T47D (cell line): ENCODE data around the gene TNNC2.
"Not testable (repeated sequence)": the region's sequence is repeated elsewhere in the genome, so short reads cannot be mapped to it uniquely, and the experiment has no call there.

Source experiments
- DNase-seq, 2 experiments: peaks; one replicate each; pipeline versions ENCODE4 v3.0.0 to v3.0.0-alpha.2; 2011 to 2012; ENCODE audit warnings: low read depth in 1 of 2, low spot score in 1 of 2
- JUND ChIP-seq: IDR thresholded peaks from 2 replicates; pipeline ENCODE4 v1.6.1; 2012; ENCODE audit warnings: low read depth
- in situ Hi-C: cut with HindIII; loops from 2 replicates; pipeline ENCODE4 v1.10.0; 2016; ENCODE audit warnings: low sequenced_read_pairs, low pct_unique_long_range_greater_than_20kb

The TNNC2 gene

DNA sequence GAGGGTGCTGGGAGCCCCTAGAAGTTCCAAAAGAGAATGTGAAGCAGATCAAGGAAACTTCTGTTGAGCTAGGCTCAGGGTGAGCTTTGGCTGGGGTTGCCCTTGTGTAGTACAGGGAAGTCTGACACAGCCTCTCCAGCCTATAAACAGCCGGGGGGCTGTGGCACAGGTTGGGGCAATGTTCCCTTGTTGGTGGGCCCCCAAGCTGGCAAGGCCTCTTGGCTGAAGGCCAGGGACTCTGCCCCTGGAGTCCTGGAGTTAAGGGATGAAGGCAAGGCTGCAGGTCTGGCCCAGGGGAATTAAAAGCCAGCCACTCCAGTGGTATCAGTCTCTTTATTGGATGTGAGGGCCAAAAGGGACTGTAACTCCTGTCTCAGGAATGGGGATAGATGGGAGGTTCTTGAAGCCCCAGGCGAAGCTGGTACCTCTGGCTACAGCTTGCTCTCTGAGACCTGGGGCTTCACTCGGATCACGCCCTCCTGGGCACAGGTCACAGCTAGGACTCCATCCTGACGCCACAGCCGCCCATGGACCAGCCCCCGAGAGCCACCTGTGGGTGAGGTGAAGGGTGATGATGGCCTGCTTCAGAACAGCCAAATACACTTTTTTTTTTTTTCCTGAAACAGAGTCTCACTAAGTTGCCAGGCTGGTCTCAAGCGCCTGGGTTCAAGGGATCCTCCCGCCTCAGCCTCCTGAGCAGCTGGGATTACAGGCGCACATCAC is 14.5 kb upstream of the TNNC2 start:
- DNase-seq: no peak
- in situ Hi-C loops: no loop called here
- TF ChIP-seq JUND: no peak

DNA sequence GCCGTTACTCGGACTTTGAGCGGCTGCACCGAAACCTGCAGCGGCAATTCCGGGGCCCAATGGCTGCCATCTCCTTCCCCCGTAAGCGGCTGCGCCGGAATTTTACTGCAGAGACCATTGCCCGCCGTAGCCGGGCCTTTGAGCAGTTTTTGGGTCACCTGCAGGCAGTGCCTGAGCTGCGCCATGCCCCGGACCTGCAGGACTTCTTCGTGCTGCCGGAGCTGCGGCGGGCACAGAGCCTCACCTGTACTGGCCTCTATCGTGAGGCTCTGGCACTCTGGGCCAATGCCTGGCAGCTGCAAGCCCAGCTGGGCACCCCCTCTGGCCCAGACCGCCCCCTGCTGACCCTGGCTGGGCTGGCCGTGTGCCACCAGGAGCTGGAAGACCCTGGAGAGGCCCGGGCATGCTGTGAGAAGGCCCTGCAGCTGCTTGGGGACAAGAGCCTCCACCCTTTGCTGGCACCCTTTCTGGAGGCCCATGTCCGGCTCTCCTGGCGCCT is 13.6 kb upstream of the TNNC2 start:
- in situ Hi-C loops: no loop called here
- no peak for TF ChIP-seq JUND
- DNase-seq: no peak

DNA sequence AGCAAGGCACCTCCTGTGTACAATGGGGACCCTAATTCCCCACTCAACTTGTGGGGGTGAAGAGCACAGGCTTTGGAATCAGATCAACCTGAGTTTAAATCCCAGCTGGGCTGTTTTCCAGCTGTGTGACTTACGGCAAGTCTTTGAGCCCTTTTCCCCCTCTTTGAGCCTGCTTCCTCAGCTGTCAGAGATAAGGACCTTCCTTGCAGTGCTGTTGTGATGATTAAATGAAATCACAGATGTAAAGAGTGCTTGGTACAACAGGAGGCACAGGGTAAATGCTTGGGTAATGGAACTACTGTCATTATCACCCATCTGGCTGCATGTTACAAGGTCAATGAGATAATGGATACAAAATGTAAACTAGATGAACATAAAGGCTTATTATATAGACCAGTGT is 9.7 kb upstream of the TNNC2 start:
- in situ Hi-C loops: no loop called here
- no peak for TF ChIP-seq JUND
- no peak for DNase-seq

DNA sequence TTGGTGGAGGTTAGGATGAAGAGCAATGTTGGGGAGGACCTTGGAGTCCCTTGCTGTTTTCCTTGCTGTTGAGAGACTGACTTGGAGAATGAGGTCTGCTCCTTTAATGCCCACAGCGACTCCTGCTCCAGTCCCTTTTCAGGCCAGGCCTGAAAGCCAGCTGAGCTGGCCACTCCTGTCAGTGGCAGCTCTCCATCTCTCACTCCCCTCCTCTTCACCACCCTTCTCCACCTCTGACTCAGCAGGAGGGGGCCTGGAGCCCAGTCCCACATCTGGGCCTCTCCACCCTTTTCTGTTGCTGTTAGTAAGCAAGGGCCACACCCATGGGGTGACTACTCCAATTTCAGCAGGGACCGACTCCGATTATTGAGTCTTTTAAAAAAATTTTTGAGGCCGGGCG is 8.7 kb upstream of the TNNC2 start:
- no peak for DNase-seq
- TF ChIP-seq JUND: no peak

DNA sequence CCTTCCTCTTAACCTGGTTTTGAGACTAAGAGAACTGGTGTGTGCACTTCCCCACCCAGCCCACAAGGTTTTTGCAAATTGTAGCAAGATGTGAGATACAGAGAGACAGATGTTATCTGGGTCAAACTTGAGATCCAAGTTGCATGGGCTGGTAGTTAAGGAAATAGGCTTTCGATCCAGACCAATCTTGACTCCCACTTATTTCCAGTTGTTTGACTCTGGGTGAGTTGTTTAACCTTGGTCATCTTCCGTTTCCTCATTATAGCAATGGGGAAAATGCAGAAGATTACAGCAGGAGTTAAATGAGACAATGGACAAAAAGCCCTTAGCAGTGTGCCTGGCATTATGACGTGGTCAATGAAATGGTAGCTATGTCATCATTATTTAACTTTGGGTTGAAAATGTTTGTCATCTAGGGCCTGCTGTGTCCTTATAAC is 8.2 kb upstream of the TNNC2 start:
- no peak for DNase-seq
- in situ Hi-C loops: no loop called here
- TF ChIP-seq JUND: no peak

More for the DNA sequence above, 8.7 kb upstream of the TNNC2 start:
- in situ Hi-C loops: no loop called here

DNA sequence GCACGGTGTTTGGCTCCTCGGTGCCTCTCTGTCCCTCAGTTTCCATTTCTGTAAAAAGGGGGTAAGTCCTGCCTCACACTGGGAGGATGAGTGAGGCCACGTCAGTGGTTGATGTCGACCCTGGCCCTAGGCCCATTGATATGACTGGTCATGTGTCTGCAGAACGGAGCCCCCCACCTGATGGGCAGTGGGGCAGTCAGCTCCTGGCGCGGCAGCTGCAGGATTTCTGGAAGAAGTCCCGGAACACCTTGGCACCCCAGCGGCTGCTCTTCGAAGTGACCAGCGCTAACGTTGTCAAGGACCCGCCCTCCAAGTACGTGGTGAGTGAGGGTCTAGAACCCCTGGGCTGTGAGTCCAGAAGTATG is 7.7 kb upstream of the TNNC2 start:
- DNase-seq: no peak
- TF ChIP-seq JUND: no peak
- in situ Hi-C loops: no loop called here

DNA sequence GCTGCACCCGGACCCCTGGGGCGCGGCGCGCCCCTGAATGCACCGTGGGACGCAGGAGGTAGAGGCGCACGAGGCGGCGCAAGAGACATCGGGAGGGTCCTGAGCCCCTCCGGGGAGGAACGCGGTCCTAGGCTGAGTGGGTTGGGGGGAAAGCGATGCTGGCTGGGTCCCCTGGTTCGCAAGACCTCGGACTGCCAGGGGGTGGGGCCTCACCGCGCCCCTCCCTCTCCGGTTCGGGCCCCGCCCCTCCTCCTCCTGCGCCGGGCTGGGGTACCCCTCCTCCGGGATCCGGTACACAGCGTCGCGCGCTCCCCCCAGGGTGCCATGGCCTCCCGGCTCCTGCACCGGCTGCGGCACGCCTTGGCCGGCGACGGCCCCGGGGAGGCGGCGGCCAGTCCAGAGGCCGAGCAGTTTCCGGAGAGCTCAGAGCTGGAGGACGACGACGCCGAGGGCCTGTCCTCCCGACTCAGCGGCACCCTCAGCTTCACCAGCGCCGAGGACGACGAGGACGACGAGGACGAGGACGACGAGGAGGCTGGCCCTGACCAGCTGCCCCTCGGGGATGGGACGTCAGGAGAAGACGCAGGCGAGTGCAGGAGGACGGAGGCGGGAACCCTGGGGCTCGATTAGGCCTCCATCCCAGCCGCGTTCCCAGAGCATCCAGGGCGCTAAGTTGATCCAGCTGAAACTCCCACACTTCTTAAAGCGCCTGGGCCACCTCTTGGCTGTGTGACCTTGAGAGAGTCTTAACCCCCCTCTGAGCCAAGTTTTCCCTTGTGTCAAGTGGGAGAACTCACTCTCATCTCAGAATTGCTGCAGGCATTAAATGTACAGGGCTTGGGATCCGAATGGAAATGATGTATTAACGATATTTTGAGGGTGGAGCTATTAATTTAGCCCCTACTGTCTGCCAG is 7.0 kb upstream of the TNNC2 start:
- in situ Hi-C loops: no loop called here
- TF ChIP-seq JUND: no peak
- DNase-seq: peak; percentile 80 to 85

DNA sequence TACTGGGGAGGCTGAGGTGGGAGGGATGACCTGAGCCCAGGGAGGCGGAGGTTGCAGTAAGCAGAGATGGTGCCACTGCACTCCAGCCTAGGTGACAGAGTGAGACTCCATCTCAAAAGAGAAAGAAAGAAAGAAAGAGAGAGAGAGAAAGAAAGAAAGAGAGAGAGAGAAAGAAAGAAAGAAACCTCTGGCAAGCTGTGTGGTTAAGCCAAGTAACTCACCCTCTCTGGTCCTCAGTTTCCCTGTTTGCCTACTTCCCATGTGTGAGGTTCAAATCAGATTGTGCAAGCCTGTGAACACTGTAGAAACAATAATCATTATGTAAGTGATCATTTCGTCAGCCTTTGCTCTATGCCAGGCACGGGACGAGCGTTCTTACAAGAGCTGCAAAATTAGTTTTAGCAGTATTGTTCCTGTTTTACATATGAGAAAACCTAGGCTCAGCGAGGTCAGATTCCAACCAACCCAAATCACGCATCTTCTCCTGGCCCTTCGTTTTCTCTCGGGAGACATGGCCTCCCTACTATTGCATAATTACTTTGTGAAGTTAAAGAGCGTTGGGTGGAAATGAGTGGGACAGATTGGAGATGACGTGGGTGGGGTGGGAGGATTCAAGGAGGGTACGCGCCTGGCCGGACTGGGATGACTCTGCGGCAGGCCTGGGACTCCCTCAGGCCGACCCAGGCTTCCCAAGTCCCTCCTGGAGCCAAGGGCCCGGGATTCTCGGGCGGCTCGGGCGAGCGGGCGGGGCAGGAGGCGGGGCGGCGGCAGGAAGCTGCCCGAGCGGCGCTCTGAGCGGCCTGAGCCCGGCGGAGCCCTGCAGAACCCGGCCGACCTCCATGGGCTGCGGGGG is 6.1 kb upstream of the TNNC2 start, which contains the start of gene SNX21:
Gene SNX21, plus strand, starts transcription at position 770 of the 853 bp plus-strand sequence. CDS start 121 bp downstream, outside the sequence.
- DNase-seq: peak; percentile 77 to 89
- no peak for TF ChIP-seq JUND
- in situ Hi-C loops: no loop called here

DNA sequence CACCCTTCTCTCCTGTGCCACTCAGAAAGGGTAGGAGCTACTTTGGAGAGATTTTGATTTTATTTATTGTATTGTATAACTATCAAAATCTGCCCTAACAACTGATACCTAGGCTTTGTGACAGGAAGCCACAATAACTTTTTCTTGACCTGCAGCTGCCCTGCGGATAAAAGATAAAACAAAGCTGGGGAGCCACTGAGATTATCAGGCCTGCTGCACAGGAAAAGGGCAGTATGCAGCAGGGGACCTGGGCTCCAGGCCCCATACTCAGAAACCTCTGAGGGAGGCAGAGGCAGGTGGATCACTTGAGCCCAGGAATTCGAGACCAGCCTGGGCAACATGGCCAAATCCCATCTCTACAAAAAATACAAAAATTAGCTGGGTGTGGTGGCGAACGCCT is 5.5 kb upstream of the TNNC2 start:
- TF ChIP-seq JUND: no peak
- no peak for DNase-seq
- in situ Hi-C loops: no loop called here

DNA sequence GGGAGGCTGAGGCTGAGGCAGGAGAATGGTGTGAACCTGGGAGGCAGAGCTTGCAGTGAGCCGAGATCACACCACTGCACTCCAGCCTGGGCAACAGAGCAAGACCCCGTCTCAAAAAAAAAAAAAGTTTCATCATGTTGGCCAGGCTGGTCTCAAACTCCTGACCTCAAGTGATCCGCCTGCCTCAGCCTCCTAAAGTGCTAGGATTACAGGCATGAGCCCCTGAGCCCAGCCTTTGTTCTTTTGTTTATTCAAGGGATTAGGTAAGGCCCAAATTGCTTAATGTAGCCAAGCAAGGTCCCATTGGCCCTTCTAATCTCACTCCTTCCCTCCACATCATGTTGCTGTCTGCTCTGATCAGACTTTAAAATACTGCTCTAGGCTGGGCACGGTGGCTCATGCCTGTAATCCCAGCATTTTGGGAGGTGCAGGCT is 2.6 kb upstream of the TNNC2 start:
- DNase-seq, in situ Hi-C loops: not testable (repeated sequence)

DNA sequence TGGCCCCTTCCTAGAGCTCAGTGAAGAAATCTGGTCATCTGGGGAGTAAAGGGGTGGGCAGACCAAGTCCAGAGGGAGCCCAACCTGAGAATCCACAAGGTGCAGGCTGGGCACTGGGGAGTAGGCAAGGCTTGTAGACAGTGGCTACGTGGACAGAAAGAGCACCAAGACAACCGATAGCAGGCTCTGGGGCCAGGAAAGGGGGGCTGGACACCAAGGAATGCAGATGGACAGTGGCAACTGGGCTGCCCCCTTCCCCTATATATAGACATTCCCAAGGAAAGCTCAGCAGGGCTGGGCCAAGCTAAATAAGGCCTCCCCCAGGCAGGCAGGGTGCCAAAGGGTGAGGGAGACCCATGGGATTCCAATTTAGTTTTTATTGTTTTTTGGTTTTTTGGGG is 1.5 kb upstream of the TNNC2 start:
- in situ Hi-C loops: no loop called here
- DNase-seq: no peak
- no peak for TF ChIP-seq JUND

DNA sequence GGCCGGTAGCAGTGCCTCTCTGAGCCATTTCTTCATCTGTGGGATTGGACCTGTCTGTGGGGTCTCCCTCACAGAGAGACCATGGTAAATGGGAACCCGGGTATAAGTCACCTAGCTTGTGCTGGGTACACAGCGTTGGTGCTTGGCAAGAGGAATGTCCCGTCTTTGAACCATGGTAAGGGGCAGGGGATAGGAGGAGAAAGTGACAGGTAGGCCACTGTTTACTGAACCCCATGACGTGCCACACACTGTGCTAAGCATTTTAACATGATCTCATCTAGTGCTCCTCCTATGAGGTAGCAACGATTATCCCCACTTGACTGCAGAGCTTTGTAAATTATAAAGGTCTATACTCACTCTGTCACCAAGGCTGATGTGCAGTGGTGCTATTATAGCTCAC is 600 bp upstream of the TNNC2 start:
- in situ Hi-C loops: no loop called here

More for the DNA sequence above, 600 bp upstream of the TNNC2 start:
- DNase-seq: no peak
- no peak for TF ChIP-seq JUND
